GM21529 (cell line): ENCODE measurements around the gene PRUNE2.
A peak's percentile ranks its signal among the peaks of the same experiment; 100 is the strongest.
"Not testable (repeated sequence)": the region's sequence is repeated elsewhere in the genome, so short reads cannot be mapped to it uniquely, and the experiment has no call there.

Experiments
- ATAC-seq: cut with Tn5 transposase; IDR thresholded peaks from one replicate; pipeline ENCODE4 v1.9.1; 2021; ENCODE audit not compliant: unreplicated experiment

Gene PRUNE2

GRCh38 chr9:76605321-76605900 lies 300.5 kb downstream of the PRUNE2 start:
- ATAC-seq, result peak; percentile 92

GRCh38 chr9:76603931-76604570 lies 301.9 kb downstream of the PRUNE2 start:
- no peak for ATAC-seq

- ATAC-seq, result no peak
These were observed 302.4 kb downstream of the PRUNE2 start for GRCh38 chr9:76603448-76603895.

GRCh38 chr9:76602199-76602598 lies 303.7 kb downstream of the PRUNE2 start:
- no peak for ATAC-seq

DNA sequence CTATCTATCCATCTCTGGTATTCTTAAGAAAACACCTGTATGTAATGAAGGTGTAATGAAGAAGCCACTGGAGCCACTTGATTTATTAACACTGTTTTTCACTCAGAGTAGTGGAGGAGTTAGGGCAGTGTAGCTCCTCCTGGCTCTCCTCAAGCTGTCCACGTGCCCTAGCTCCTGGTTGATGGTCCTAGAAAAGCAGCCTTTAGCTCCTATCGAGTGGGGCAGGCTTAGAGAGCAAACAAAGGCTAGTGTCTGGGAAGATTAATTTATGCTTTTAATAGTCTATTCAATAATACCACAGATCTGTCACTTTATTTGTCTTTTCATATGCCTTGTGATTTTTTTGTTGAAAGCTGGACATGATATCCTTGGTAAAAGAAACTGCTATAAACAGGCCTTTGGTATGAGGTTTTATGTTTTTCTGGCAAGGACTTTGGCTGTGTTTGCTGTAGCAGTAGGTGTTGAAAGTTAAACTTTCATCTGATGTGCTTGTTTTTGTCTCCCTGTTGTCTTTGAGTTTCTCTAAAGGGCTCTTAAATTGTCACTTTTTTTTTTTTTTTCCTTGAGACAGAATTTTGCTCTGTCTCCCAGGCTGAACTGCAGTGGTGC lies 305.8 kb downstream of the PRUNE2 start:
- ATAC-seq, result no peak

- ATAC-seq, result no peak
These were observed 306.9 kb downstream of the PRUNE2 start for GRCh38 chr9:76598981-76599380.

DNA sequence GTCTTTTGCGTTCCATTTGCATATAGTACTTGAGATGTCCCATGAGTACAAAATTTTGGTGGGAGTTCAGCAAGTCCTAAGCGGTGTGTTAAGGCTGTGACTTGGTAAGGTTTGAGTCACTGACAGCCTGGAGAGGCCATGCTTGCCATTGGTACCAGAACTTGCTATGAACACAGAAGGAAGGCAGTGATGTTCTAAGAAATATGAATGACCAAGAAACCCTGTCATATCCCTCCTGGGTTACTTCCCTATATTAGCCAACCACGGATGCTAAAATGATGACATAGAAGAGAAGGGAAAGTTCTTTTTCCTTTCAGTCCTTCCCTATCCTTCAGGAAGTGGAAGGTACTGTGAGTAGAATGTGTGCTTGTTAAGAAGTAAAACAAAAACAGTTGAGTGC lies 310.3 kb downstream of the PRUNE2 start:
- ATAC-seq, result no peak

DNA sequence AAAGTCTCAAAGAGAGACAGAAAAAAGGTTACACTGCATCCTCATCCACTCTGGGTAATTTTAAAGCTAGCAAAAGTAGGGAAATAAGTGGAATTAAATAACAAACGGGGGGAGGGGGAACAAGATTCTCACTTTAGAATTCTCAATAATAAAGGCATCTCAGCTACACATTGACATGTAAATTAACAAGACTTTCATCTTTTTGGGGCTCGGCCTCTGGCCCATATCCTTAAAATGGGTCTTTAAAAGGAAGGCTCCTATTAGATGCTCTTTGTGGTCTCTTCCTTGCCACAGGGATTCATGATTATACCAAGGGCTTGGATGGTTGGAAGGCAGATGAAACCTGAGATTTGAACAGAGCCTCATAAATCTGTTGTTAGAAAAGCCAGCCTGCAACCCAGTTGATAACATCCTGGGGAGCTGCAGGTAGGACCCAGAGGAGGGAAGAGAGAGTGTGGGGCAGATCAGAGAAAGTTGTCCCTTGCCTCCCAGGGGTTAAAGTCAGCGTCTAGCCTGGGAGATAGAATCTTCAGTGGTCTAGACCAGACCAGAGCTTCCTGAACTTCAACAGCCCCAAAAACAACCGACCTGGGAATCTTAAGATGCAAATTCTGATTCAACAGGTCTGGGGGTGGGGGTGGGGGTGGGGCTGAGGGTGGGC lies 311.0 kb downstream of the PRUNE2 start:
- no peak for ATAC-seq

GRCh38 chr9:76593961-76594735 lies 311.8 kb downstream of the PRUNE2 start:
- not testable (repeated sequence) for ATAC-seq

GRCh38 chr9:76592974-76593347 lies 313.0 kb downstream of the PRUNE2 start:
- no peak for ATAC-seq

GRCh38 chr9:76592091-76592973 lies 313.6 kb downstream of the PRUNE2 start:
- ATAC-seq, result no peak

DNA sequence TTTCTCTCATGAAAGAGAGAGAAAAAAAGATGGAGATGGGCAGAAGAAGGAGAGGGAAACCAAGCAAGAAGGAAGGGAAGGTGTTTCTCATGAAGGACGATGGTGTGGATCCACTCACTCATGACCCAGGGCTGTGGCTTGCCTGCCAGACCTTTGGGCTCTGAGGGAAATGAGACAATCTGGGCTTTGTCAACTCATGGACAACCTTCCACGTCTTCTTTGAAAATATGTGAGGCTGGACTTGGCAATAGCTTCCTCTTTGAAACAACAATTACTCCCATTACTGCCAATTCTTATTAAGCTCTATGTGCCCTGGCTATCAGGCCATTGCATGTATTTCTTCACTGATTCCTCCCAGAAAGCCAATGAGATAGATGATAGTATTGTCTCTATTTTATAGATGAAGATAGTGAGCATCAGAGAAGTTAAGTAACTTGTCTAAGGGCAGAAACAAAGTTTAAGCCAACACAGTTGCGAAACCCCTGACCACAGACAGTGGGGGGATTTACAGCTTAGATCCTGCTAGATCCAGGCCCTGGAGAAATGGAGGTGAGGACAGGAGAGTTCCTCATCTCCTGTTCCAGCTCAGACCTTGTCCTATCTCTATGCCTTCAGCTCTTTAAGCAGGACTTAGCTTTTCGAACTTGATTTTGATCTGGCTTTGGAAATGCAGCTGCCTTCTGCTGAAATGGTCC lies 314.5 kb downstream of the PRUNE2 start:
- ATAC-seq, result no peak

- no peak for ATAC-seq
These were observed 317.6 kb downstream of the PRUNE2 start for GRCh38 chr9:76588316-76588715.

GRCh38 chr9:76586390-76587314 lies 319.3 kb downstream of the PRUNE2 start:
- no peak for ATAC-seq

DNA sequence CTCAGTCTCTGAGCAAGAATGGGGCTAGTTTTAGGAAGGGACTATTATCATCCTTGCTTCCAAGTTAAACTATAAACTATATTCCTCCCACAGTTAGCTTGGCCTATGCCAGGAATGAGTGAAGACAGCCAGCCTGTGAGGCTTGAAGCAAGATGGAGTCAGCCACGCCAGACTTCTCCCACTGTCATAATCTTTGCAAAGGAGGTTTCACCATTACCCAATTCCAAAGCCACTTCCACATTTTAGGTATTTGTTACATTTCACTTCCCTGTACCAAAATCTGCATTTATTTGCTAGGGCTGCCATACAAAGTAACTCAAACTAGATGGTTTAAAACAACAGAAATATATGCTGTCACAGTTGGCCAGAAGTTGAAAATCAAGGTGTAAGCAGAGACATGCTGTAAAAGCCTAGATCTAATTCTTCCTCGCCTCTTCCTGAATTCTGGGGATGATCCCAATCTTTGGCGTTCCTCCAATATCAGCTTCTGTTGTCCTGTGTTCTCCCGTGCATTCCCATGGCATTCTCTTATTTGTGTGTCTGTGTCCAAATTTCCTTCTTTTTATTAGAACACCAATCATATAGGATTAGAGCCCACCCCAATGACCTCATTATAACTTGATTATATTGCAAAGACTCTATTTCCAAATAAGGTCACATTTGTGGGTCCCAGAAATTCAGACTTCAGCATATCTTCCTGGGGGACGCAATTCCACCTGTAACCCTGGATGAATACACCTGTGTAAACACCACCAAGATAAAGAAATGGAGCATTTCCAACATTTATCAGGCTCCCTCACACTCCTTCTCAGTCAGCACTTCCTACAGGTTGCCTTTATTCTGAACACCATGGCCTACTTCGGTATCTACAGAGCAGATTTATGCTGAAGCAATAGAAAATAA lies 320.2 kb downstream of the PRUNE2 start:
- ATAC-seq, result no peak

- no peak for ATAC-seq
These were observed 322.7 kb downstream of the PRUNE2 start for GRCh38 chr9:76583256-76583655.

- no peak for ATAC-seq
These were observed 324.2 kb downstream of the PRUNE2 start for GRCh38 chr9:76581731-76582130.

DNA sequence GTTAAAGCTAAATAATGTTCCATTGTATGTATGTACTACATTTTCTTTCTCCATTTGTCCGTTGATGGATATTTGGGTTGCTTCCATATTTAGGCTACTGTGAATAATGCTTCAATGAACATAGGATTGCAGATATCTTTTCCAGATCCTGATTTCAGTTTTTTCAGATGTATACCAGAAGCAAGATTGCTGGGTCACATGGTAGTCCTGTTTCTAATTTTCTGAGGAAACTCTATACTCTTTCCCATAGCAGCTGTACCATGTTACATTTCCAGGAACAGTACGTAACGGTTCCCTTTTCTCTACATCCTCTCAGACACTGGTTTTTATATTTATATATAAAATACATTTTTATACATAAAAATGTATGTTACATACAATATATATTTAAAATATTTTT lies 325.1 kb downstream of the PRUNE2 start:
- ATAC-seq, result no peak
